ENCODE measurements around the gene PCDHA9.

Gene PCDHA9

DNA sequence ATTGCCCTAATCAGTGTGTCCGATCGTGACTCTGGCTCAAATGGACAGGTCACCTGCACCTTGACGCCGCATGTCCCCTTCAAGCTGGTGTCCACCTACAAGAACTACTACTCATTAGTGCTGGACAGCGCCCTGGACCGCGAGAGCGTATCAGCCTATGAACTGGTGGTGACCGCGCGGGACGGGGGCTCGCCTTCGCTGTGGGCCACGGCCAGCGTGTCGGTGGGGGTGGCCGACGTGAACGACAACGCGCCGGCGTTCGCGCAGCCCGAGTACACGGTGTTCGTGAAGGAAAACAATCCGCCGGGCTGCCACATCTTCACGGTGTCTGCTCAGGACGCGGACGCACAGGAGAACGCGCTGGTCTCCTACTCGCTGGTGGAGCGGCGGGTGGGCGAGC lies 35.2 kb downstream of the PCDHA9 start:
- Histone ChIP-seq H3K4me2 (ENCODE audit: low read length) (no peak overlapping the region), H3K27me3 (ENCODE audit: insufficient read depth, low read length) (no peaks in the 10 kb centered on the region), H3K9ac (ENCODE audit: low read length) (no peak overlapping the region), H3K36me3 (ENCODE audit: insufficient read depth, low read length) (no peaks in the 10 kb centered on the region), H3K4me3 (ENCODE audit: low read depth, low read length, poor library complexity, severe bottlenecking) (no peak overlapping the region), H2AFZ (ENCODE audit: low read length) (no peak overlapping the region), H3K4me1 (ENCODE audit: insufficient read depth, low read length, severe bottlenecking) (no peaks in the 10 kb centered on the region), H4K20me1 (ENCODE audit: insufficient read depth, low read length) (no peaks in the 10 kb centered on the region), H3K79me2 (ENCODE audit: insufficient read depth, low read length) (no peaks in the 10 kb centered on the region), H3K9me2 (ENCODE audit: low read depth, low read length) (no peaks in the 10 kb centered on the region), H3F3A (ENCODE audit: insufficient read depth, low read length) (no peaks in the 10 kb centered on the region), H3K27ac (ENCODE audit: low read depth, low read length, poor library complexity, severe bottlenecking) (no peak overlapping the region), H3K9me3 (ENCODE audit: low read length) (no peaks in the 10 kb centered on the region)
- TF ChIP-seq, protein P1, sequence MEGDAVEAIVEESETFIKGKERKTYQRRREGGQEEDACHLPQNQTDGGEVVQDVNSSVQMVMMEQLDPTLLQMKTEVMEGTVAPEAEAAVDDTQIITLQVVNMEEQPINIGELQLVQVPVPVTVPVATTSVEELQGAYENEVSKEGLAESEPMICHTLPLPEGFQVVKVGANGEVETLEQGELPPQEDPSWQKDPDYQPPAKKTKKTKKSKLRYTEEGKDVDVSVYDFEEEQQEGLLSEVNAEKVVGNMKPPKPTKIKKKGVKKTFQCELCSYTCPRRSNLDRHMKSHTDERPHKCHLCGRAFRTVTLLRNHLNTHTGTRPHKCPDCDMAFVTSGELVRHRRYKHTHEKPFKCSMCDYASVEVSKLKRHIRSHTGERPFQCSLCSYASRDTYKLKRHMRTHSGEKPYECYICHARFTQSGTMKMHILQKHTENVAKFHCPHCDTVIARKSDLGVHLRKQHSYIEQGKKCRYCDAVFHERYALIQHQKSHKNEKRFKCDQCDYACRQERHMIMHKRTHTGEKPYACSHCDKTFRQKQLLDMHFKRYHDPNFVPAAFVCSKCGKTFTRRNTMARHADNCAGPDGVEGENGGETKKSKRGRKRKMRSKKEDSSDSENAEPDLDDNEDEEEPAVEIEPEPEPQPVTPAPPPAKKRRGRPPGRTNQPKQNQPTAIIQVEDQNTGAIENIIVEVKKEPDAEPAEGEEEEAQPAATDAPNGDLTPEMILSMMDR (IDR thresholded peaks at IDR 0.05; ENCODE audit: low read length), result no peak
- TF ChIP-seq EZH2 (IDR thresholded peaks at IDR 0.05; ENCODE audit: borderline replicate concordance, low read length), result no peak

DNA sequence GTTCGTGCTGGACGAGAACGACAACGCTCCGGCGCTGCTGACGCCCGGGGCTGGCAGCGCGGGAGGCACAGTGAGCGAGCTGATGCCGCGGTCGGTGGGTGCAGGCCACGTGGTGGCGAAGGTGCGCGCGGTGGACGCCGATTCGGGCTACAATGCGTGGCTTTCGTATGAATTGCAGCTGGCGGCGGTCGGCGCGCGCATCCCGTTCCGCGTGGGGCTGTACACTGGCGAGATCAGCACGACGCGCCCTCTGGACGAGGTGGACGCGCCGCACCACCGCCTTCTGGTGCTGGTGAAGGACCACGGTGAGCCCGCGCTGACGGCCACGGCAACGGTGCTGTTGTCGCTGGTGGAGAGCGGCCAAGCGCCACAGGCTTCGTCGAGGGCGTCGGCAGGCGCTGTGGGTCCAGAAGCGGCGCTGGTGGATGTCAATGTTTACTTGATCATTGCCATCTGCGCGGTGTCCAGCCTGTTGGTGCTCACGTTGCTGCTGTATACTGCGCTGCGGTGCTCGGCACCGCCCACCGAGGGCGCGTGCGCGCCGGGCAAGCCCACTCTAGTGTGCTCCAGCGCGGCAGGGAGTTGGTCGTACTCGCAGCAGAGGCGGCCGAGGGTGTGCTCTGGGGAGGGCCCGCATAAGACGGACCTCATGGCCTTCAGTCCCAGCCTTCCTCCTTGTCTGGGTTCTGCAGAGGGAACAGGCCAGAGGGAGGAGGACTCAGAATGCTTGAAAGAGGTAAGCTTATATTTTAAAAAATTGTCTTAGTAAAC lies 35.9 kb downstream of the PCDHA9 start:
- Histone ChIP-seq H3K4me1 (ENCODE audit: insufficient read depth, low read length, severe bottlenecking) (no peaks in the 10 kb centered on the region), H4K20me1 (ENCODE audit: insufficient read depth, low read length) (no peaks in the 10 kb centered on the region), H3K9me2 (ENCODE audit: low read depth, low read length) (no peaks in the 10 kb centered on the region), H3K27me3 (ENCODE audit: insufficient read depth, low read length) (no peaks in the 10 kb centered on the region), H3K9me3 (ENCODE audit: low read length) (no peaks in the 10 kb centered on the region), H3K27ac (ENCODE audit: low read depth, low read length, poor library complexity, severe bottlenecking) (no peak overlapping the region), H3K4me2 (ENCODE audit: low read length) (no peak overlapping the region), H3K79me2 (ENCODE audit: insufficient read depth, low read length) (no peaks in the 10 kb centered on the region), H3K9ac (ENCODE audit: low read length) (no peak overlapping the region), H3F3A (ENCODE audit: insufficient read depth, low read length) (no peaks in the 10 kb centered on the region), H2AFZ (ENCODE audit: low read length) (no peak overlapping the region), H3K36me3 (ENCODE audit: insufficient read depth, low read length) (no peaks in the 10 kb centered on the region), H3K4me3 (ENCODE audit: low read depth, low read length, poor library complexity, severe bottlenecking) (no peak overlapping the region)
- TF ChIP-seq, protein P1 (IDR thresholded peaks at IDR 0.05; ENCODE audit: low read length), result no peak
- no peak for TF ChIP-seq EZH2 (IDR thresholded peaks at IDR 0.05; ENCODE audit: borderline replicate concordance, low read length)

Data from OCI-LY1 (cell line).